Stimulated activated CD4-positive, alpha-beta T cell treated with anti-CD3 and anti-CD28 coated beads, Interleukin-1b, Interleukin-23, amount 100 ng/mL, for 4 hours (primary cell): ENCODE data around the gene SLC15A4.
"Not testable (repeated sequence)": the region's sequence is repeated elsewhere in the genome, so short reads cannot be mapped to it uniquely, and the experiment has no call there.

Experiments
- DNase-seq, 2 donors: peaks; one replicate each; pipeline ENCODE4 v3.0.0-alpha.2; 2020; ENCODE audit warnings: low read depth in 2 of 2

The SLC15A4 gene

GRCh38 chr12:128814411-128815261 is 9.1 kb downstream of the SLC15A4 start:
- DNase-seq = no peak

GRCh38 chr12:128813883-128814282 is 9.9 kb downstream of the SLC15A4 start:
- no peak for DNase-seq

GRCh38 chr12:128813392-128813791 is 10.4 kb downstream of the SLC15A4 start:
- DNase-seq = no peak

- no peak for DNase-seq
Observed at GRCh38 chr12:128811806-128812205, 12.0 kb downstream of the SLC15A4 start.

- no peak for DNase-seq
Observed at GRCh38 chr12:128810182-128811127, 13.3 kb downstream of the SLC15A4 start.

- no peak for DNase-seq
Observed at GRCh38 chr12:128808651-128809050, 15.1 kb downstream of the SLC15A4 start.

GRCh38 chr12:128807161-128807724 is 16.5 kb downstream of the SLC15A4 start:
- DNase-seq = no peak

GRCh38 chr12:128806573-128806972 is 17.2 kb downstream of the SLC15A4 start:
- no peak for DNase-seq

GRCh38 chr12:128805406-128805805 is 18.4 kb downstream of the SLC15A4 start:
- DNase-seq = not testable (repeated sequence)

GRCh38 chr12:128804762-128805161 is 19.0 kb downstream of the SLC15A4 start:
- DNase-seq = no peak

GRCh38 chr12:128803788-128804187 is 20.0 kb downstream of the SLC15A4 start:
- DNase-seq = no peak

GRCh38 chr12:128802756-128803155 is 21.0 kb downstream of the SLC15A4 start:
- no peak for DNase-seq

GRCh38 chr12:128801879-128802391 is 21.8 kb downstream of the SLC15A4 start:
- no peak for DNase-seq

- DNase-seq = no peak
Observed at GRCh38 chr12:128800606-128801005, 23.2 kb downstream of the SLC15A4 start.

- DNase-seq = no peak
Observed at GRCh38 chr12:128798571-128799341, 25.0 kb downstream of the SLC15A4 start.

- no peak for DNase-seq
Observed at GRCh38 chr12:128797119-128798118, 26.3 kb downstream of the SLC15A4 start.

- no peak for DNase-seq
Observed at GRCh38 chr12:128796439-128797118, 27.2 kb downstream of the SLC15A4 start.

GRCh38 chr12:128795530-128796361 is 28.0 kb downstream of the SLC15A4 start:
- no peak for DNase-seq
